ENCODE measurements around the gene USB1.

The USB1 gene

DNA sequence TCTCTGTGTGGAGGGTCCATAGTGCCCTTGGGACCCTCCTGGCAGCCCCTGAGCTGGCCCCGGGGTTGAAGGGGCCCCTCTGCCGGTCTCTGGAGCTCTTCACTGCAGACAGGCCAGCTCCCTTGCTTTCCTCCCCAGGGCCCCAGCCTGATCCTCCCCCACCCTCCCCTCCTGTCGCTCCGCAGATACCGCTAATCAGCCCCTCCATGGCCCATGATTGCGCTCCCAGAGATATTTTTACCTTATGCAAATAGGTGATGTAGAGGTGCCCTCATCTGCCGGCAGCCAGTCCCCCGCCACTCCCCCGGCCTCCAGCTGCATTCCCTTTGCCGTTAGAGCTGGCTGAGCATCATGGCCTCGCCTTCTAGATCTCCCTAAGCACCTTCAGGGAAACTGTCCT is 33.6 kb downstream of the USB1 start:
- DNase-seq (ENCODE audit: low spot score), result no peak

DNA sequence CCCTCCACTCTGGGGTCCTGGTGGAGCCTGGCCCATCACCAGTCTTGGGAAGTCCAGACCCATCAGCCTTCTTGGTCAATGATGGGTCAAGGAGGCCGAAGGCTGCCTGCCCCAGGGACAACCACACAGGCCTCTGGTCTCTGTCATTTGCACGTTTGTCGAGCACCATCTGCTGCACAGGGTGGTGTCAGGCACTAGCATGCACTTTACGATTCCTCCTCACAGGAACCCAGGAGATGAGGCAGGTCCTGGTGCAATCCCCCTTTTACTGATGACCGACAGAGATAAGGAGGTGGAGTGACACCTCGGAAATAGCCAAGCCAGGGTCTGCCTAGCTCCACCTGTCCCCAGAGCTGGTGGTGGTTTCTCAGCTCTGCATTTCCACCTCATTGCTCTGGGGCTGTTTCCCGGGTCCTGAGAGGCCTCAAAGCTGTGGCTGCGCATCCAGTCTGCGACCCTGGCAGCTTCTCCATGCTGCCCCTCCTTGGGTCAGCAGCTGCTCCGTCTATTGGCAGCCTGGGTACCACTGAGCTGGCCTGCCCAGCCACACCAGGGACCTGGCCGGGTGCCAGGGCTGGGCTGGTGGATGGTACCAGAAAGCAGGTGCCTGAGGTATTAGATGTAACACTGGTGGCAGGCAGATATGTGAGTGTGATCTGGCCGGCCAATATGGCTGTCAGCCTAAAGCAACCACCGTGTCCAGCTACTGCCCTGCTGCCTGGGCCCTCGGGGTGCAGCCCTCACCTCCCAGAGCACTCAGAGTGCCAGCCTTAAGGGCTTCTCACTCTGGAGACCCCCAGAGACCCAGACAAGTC is 34.4 kb downstream of the USB1 start:
- no peak for DNase-seq (ENCODE audit: low spot score)

DNA sequence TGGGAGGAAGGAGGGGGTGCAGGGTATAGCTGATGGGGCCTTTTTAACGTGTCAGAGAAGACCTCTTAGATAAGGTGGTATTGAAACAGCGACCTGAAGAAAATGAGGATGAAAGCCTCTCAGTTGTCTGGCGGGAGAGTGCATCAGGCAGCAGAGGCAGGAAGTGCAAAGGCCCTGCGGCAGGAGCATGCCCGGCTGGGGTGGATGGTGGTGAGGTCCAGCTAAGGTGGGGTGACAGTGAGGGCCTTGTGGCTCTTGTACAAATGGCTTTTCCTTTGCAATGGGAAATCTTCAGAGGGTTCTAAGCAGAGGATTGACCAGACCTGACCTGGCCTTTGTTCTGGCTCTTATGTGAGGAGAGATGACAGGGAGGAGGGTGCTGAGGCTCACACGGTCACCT is 35.7 kb downstream of the USB1 start:
- no peak for DNase-seq (ENCODE audit: low spot score)

DNA sequence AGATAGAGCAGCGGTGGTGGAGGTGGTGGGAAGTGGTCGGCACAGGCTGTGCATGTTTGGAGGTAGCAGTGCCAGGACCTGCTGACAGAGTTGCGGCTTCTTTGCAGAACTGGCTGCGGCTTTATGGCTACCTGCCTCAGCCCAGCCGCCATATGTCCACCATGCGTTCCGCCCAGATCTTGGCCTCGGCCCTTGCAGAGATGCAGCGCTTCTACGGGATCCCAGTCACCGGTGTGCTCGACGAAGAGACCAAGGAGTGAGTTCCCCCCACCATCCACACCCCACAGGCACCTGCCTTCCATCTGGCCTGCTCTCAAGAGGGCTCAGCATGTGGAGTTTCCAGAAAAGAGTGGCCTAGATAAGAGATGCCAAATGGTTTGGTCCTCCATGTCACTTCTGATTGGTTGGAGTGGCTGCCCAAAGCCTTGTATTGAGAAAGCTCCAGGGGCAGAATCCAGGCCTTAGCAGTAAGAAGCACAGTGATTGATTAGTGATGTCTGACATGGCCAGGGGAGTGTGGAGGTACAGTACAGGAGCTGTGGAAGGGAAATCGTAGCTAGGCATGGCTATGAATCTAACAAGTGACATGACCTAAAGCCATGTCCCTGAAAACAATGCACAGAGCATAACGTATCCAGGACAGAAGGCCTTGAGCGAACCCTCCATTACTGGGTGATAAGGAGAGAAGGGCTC is 36.3 kb downstream of the USB1 start:
- DNase-seq (ENCODE audit: low spot score), result no peak

DNA sequence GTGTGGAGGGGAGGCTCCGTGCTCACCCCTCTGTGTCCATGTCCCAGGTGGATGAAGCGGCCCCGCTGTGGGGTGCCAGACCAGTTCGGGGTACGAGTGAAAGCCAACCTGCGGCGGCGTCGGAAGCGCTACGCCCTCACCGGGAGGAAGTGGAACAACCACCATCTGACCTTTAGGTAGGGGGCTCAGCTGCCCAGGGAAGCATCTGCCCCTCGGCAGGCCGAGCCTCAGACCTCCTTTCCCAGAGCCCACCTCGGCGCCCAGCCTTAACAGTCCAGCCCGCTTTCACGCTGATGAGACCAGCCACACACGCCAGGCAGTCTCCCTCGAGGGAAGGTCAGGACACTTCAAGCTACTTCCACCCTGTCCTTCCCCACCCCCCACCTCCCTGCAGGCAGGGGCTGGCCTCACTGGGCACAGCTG is 37.0 kb downstream of the USB1 start:
- DNase-seq (ENCODE audit: low spot score), result no peak

DNA sequence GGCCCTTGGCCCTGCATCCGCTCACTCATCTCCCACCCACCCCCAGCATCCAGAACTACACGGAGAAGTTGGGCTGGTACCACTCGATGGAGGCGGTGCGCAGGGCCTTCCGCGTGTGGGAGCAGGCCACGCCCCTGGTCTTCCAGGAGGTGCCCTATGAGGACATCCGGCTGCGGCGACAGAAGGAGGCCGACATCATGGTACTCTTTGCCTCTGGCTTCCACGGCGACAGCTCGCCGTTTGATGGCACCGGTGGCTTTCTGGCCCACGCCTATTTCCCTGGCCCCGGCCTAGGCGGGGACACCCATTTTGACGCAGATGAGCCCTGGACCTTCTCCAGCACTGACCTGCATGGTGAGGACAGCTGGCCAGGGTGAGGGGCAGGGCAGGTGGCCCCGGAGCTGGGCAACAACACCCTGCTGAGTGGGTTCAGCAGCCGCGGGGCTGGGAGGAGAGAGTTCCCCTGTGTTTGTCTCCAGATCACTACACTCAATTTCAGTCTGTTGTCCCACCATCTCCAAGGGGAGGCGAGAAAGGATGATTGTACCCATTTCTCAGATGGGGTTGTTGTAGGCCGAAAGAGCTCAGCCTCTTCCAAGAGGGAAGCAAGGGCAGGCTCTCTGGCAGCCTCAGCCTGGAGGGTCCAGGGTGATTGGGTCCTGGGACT is 38.8 kb downstream of the USB1 start:
- no peak for DNase-seq (ENCODE audit: low spot score)

DNA sequence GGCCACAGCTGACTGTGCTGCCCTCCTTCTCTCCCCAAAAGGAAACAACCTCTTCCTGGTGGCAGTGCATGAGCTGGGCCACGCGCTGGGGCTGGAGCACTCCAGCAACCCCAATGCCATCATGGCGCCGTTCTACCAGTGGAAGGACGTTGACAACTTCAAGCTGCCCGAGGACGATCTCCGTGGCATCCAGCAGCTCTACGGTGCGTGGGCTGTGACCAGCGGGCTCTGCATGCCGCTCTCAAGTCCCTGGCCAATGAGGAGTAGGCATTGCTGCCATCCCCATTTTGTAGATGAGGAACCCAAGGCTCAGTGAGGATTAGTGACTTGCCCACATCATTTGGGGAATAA is 39.3 kb downstream of the USB1 start:
- DNase-seq (ENCODE audit: low spot score), result no peak

DNA sequence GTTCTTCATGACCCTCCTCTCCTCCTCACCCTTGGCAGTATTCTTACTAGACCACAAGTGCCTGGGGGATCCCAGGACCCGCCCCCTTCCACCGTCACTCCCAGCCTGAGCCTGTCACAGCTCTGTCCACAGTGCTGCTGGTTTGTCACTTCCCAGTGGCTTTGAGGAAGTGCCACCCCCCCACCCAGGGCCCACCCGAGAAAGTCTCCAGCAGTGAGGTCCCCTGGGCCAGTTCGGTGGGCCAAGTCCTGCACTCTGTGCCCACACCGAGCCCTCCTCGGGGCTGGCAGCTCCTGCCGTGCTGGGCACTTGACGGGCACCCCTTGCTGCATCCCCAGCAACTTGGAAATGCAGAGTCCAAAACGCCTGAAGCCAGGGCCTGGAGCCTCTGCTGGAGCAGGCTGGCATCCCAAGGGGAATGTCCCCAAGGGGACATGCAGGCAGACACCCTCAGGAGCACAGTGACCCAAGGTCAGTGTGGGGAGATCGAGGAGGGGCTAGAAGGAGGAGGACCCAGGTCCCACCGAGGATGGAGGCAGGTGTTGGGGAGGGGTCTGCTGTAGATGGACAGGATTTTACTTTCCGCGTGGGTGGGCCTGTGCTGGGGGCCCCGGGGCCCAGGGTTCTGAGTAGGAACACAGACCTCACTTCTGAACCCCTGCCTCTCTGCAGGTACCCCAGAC is 39.9 kb downstream of the USB1 start:
- DNase-seq (ENCODE audit: low spot score), result no peak

DNA sequence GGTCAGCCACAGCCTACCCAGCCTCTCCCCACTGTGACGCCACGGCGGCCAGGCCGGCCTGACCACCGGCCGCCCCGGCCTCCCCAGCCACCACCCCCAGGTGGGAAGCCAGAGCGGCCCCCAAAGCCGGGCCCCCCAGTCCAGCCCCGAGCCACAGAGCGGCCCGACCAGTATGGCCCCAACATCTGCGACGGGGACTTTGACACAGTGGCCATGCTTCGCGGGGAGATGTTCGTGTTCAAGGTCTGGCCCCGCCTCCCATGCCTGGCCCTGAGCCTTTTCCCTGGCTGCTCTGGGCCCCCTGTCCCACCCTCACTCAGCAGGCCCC is 40.4 kb downstream of the USB1 start:
- DNase-seq (ENCODE audit: low spot score), result no peak

DNA sequence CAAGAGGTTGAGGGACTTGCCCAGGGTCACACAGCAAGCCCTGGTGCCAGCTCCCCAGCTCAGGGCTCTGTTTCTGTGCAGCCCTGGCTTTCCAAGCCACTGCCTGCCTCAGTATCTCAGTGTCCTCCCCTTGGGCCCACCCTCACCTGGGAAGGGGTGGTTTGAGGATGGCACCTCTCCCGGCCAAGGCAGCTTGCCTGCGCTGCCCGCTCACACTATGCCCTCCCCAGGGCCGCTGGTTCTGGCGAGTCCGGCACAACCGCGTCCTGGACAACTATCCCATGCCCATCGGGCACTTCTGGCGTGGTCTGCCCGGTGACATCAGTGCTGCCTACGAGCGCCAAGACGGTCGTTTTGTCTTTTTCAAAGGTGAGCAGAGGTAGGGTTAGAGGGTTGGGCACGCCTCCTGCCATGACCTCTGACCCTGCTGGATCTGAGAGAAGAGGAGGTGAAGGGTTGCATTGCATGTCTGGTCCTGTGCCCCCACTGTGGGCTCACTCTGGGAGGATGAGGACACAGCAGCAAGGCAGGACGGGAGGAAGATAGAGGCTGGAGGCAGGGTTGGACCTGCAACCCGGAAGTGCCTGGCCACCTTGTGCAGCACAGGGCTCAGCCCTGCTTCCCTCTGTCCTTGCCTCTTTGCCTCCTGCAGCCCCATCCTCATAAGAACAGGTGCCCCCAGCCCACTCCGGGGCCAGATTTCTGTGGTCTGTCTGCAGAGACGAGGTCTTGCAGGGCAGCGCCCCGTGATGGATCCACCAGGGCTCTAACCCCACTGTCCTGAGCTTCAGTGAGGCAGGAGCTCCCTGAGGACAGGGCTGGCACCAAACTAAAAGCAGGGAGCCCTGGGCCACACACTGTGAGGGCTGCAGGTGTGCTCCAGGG is 41.0 kb downstream of the USB1 start:
- DNase-seq (ENCODE audit: low spot score), result no peak

DNA sequence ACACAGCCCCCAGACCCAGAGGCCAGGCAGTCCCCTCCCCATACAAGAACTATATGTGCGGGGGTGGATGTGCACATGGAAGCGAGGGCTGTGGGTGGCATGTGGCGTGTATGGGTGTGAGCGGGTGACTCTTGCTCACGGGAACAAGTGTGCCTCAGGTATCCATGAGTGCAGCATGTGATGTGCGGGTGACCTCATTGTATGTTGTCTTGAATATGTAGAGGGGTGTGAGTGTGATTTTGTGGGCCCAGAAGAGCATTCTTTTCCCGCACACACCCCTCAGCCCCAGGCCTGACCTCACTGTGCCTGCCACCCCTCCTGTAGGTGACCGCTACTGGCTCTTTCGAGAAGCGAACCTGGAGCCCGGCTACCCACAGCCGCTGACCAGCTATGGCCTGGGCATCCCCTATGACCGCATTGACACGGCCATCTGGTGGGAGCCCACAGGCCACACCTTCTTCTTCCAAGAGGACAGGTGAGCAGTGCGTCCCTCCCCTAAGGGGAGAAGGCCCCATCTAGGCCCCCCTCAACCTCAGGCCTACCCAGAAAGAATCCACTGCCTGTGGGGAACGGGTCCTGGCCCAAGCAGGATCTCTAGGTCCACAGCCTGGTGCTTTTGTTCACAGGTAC is 41.8 kb downstream of the USB1 start:
- no peak for DNase-seq (ENCODE audit: low spot score)

DNA sequence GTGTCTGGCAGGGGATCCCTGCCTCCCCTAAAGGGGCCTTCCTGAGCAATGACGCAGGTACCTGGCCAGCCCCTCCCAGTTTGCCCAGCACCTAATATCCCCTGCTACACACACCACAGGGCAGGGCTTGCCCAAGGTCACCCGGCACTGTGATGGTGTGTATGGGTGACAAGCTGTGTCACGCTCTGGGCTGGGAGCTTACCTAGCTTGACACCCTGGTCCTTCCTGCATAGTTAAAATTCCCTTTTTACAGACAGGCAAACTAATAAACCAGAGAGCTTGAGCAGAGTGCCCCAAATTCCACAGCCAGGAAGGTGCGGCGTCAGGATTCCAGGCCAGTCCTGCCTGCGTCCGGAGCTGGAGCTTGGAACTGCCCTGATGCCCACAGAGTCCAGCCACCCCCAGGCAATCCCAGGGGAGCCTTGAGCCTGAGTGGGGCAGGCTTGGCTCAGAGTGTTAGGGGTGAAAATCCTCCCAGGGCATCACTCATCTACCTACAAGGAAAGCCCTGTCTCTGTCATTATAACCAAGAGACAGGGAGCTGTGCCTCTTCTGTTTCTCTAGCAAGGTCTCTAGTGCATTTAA is 42.5 kb downstream of the USB1 start:
- no peak for DNase-seq (ENCODE audit: low spot score)

DNA sequence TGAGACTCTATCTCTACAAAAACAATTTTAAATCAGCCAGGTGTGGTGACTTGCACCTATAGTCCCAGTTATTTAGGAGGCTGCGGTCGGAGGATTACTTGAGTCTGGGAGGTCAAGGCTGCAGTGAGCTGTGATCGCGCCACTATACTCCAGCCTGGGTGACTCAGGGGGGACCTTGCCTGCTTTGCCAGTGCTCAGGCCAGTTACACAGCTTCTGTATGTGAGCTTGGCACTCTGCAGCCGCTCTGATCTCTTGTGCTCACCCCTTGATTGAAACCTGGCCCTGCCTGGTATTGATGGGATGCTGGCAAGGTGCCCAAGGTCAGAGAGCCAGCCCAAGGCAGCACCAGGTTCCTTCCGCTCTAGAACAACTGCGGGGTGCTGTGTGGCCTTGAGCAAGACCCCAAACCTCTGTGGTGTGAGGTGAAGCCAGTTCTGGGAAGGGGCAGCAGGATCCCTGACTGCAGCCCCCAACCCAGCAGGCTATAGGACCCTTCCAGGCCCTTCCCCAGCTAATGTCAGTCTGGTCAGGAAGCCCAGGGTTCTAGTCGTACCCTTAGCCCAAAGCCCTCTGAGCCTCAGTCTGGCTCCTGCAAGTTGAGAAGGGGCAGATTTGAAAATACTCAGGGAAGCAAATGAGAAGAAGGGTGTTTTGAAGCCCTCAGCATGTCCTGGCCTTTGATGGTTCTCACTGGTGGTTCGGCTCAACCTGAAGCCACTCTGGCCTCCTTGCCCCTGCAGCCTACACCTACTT is 43.2 kb downstream of the USB1 start:
- no peak for DNase-seq (ENCODE audit: low spot score)

DNA sequence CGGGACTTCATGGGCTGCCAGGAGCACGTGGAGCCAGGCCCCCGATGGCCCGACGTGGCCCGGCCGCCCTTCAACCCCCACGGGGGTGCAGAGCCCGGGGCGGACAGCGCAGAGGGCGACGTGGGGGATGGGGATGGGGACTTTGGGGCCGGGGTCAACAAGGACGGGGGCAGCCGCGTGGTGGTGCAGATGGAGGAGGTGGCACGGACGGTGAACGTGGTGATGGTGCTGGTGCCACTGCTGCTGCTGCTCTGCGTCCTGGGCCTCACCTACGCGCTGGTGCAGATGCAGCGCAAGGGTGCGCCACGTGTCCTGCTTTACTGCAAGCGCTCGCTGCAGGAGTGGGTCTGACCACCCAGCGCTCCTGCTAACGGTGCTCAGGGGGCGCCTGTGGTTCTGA is 43.9 kb downstream of the USB1 start:
- DNase-seq (ENCODE audit: low spot score), result no peak

DNA sequence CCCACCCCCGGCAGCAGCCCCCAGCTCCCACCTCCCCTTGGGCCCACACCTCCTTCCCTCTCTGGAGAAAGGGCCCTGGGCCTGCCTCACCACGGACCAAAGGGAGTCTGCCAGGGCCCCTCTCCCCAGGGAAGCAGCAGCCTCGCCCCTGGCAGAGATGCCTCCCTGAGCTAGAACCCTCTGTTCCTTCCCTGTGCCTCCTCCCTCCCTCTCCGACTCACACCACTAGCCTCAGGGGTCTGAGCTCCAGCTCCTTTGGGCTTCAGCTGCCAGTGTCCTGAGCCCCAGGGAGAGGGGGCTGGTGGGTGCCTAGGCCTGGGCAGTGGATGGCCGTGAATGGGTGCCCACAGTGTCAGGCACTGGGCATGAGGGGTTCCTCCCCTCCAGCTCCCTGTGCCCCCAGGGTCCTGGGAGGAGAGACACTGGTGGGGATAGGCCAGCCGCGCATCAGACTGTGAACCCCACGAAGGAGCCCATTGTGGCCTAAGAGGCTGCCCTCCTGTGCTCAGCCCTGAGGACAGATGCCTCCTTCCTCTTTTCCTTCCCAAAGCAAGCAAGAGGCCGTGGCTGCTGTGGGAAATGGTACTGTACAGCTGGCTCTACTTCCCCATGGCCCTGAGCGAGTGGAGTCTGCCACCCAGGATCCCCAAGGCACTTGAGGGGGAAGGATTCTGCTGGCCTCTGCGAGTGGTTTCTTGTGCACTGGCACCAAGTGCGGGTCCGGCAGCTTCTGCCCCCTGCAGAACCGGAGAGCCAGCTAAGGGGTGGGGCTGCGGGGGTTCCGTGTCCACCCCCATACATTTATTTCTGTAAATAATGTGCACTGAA is 45.1 kb downstream of the USB1 start:
- DNase-seq (ENCODE audit: low spot score), result no peak

DNA sequence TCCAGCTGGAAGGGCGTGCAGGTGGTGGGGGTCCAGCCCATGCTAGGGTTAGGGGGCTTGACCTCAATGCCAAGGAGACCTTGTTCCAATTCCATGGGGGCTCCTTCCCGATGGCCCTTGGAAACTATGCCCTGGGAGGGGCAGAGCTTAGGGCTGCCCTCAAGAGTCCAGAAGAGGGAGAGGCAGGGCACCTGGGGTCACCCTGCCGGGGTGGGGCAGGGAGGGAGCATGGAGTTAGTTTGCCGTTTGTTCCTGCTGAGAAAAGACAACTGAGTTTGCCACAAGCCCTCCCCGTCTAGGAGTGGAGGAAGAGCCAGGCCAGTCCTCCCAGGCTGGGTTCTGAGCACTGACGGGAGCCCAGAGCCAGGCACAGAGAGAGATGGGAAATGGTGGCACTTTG is 45.7 kb downstream of the USB1 start:
- no peak for DNase-seq (ENCODE audit: low spot score)

DNA sequence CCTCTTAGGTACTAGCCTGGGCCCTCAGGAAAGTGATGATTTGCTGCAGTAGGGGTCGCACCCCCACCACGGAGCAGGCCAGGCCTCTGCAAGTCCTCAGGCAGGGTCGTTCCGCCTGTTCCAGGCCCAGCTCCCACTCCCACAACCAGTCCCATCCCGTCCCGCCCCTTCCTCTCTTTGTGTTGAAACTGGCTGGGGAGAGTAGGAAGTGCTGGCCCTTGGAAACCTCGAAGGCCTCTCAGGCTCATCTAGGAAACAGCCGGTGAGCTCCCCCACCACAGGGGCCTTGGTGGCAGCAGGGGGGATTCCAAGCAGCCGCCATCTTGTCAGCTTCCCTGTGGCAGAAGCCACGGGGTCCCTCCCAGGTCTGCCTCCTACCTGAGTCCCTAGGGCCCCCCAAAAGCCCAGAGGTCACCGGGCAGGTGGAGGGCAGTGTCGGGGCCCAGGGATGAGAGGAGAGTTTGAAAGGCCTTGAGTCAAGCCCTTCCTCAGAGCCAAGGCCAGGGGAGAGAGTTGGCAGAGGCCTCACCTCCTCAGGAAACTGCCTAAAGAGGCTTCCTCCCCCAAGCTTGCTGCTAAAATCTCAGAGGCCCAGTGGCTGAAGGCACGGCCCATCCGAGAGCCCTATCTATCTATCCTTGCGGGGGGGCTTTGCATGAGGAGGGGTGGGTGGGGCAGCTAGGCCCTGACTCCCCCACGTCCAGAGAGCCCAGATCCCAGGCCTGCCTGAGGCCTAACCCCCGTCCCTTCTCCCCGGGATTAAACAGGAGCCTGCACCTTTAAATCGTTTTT is 46.5 kb downstream of the USB1 start:
- no peak for DNase-seq (ENCODE audit: low spot score)

DNA sequence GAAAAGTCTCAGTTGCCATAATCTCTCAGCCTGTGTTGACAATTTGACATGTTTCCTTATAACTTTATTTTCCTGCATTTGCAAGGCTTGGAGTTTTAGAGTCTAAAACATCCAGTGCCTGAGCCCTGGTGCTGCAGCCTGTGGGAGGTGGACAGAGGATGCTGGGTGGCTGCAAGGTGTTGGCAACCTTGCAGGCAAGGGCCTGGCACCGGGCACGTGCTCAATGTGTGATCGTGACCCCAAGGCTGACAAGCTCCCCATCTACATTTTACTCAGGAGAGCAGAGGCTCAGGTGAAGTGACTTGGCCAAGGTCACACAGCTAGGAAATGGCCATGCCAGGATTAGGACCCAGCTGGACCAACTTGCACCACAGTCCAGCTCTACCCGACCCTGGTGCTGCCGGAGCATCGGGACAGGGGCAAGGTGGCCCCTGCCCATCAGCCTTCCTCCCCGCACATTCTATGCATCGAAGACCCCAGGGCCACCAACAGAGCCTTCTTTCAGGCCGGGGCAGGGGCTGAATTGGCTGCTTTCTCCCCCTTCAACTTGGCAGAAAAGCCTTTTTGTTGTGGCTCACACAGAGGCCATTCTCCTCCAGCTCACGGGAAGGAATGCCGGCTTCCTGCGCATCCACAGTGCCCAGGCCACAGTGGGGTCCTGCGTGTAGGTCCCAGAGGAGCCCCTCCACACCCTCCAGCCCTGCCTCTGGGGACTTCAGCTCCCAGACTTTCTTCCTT is 47.5 kb downstream of the USB1 start:
- DNase-seq (ENCODE audit: low spot score), result no peak
